HepG2 (cell line): ENCODE measurements around the gene ZNF326.

Source experiments
- ESRRA ChIP-seq: sonication (generic); formaldehyde crosslinking; IDR thresholded peaks from 2 replicates; pipeline ENCODE4 v1.5.1; 2020; ENCODE audit warnings: mild to moderate bottlenecking, low read depth, missing genetic modification reagents
- MTA3 ChIP-seq: sonication (generic); formaldehyde crosslinking; IDR thresholded peaks from 2 replicates; pipeline ENCODE4 v1.4.0; 2020; ENCODE audit warnings: missing genetic modification reagents
- MXI1 ChIP-seq: IDR thresholded peaks from 3 replicates; pipeline ENCODE4 v1.6.1; 2012; ENCODE audit warnings: low read depth, low read length, inconsistent platforms, borderline replicate concordance
- NFRKB ChIP-seq: fragments of 450-650 bp; IDR thresholded peaks from 2 replicates; pipeline ENCODE4 v1.6.1; 2017
- PBX3 ChIP-seq: sonication (generic); formaldehyde crosslinking; IDR thresholded peaks from 2 replicates; pipeline ENCODE4 v1.8.1; 2023; ENCODE audit warnings: missing genetic modification reagents, inconsistent platforms, borderline replicate concordance
- SMAD9 ChIP-seq: sonication (generic); formaldehyde crosslinking; IDR thresholded peaks from 2 replicates; pipeline ENCODE4 v1.5.1; 2020; ENCODE audit warnings: mild to moderate bottlenecking, missing genetic modification reagents
- SP1 ChIP-seq, 2 experiments: fragments of 450-650 bp in 1 of 2; sonication (generic) in 1 of 2; formaldehyde crosslinking in 1 of 2; IDR thresholded peaks; 2 replicates each; pipeline versions ENCODE4 v1.4.0 to v1.6.1; 2016 to 2020; ENCODE audit warnings: missing genetic modification reagents in 1 of 2
- YY1 ChIP-seq: IDR thresholded peaks from 2 replicates; pipeline ENCODE4 v1.6.1; 2011; ENCODE audit warnings: low read length, low read depth, moderate library complexity, mild to moderate bottlenecking; ENCODE audit not compliant: insufficient read depth, insufficient replicate concordance
- ZNF468 ChIP-seq: sonication (generic); formaldehyde crosslinking; IDR thresholded peaks from 2 replicates; pipeline ENCODE4 v1.8.0; 2022; ENCODE audit warnings: mild to moderate bottlenecking, moderate library complexity, missing genetic modification reagents
- ZNF557 ChIP-seq: sonication (generic); formaldehyde crosslinking; IDR thresholded peaks from 2 replicates; pipeline ENCODE4 v1.4.0; 2020; ENCODE audit warnings: missing genetic modification reagents
- ZNF629 ChIP-seq: sonication (generic); formaldehyde crosslinking; conservative IDR thresholded peaks from 2 replicates; pipeline ENCODE4 v1.5.0; 2020; ENCODE audit warnings: missing genetic modification reagents
- ZNF839 ChIP-seq: sonication (generic); formaldehyde crosslinking; IDR thresholded peaks from 2 replicates; pipeline ENCODE4 v1.4.0; 2020; ENCODE audit warnings: missing genetic modification reagents, mild to moderate bottlenecking, borderline replicate concordance
- TF ChIP-seq, protein P1 (sequence below): sonication (generic); formaldehyde crosslinking; IDR thresholded peaks from 2 replicates; pipeline ENCODE4 v1.5.0; 2020; ENCODE audit warnings: mild to moderate bottlenecking, missing genetic modification reagents, moderate library complexity

DNA sequence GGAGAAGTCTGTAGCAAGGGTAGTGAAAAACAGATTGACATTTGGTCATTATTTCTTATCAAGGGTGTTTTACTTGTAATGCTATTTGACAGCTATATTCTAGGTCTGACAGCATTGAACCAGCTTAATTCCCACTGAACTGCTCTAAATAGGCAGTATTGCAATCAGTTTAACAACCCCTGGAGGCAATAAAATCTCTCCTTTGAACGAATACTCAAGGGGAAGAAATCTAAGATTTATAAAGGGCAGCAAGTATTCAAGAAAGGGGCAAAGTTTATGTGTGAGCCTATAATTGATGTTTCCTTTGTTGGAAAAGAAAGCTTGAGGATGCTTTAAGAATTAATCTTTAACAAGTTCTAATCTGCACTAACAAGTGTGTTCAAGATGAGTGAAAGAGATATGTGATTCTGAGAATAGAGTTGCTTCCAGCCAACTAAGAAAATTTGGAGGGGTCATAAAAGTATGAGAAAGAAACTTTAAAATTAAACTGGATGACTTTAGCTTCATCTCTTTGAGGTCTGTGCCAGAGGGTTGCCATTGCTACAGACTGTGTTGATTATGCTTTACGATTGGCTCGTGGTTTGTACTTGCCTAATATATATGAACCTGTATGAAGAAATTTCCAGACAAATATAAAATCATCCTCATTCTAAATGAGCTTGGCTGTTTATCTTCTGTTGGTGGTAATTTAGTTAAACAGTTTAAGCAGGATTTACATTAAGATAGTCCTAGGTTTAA, 72.5 kb downstream of the ZNF326 start:
- TF ChIP-seq ZNF468 (no peak), ZNF629 (no peak), ESRRA (CRISPR knock-in tag) (no peak), MTA3 (CRISPR knock-in tag) (no peak), MXI1 (no peak), NFRKB (no peak), YY1 (no peak), PBX3 (CRISPR knock-in tag) (no peak), ZNF839 (CRISPR knock-in tag) (no peak), SP1 (IDR thresholded peaks at IDR 0.05) (no peak), SP1 (CRISPR knock-in tag; IDR thresholded peaks at IDR 0.05) (no peak), ZNF557 (CRISPR knock-in tag) (no peak), SMAD9 (no peak)
- TF ChIP-seq, protein P1, sequence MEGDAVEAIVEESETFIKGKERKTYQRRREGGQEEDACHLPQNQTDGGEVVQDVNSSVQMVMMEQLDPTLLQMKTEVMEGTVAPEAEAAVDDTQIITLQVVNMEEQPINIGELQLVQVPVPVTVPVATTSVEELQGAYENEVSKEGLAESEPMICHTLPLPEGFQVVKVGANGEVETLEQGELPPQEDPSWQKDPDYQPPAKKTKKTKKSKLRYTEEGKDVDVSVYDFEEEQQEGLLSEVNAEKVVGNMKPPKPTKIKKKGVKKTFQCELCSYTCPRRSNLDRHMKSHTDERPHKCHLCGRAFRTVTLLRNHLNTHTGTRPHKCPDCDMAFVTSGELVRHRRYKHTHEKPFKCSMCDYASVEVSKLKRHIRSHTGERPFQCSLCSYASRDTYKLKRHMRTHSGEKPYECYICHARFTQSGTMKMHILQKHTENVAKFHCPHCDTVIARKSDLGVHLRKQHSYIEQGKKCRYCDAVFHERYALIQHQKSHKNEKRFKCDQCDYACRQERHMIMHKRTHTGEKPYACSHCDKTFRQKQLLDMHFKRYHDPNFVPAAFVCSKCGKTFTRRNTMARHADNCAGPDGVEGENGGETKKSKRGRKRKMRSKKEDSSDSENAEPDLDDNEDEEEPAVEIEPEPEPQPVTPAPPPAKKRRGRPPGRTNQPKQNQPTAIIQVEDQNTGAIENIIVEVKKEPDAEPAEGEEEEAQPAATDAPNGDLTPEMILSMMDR = no peak
